Hindlimb muscle (tissue), 1 donor: Measurements from ENCODE around the gene EDC3. TPM values are rescaled to one million over a fixed set of nuclear protein-coding genes. Genes with fewer than 3 reads are reported as not detected.
A peak's percentile ranks its signal among the peaks of the same experiment; 100 is the strongest.
"Not testable (repeated sequence)": the region's sequence is repeated elsewhere in the genome, so short reads cannot be mapped to it uniquely, and the experiment has no call there.

Experiments used
- DNase-seq: peaks from one replicate; pipeline ENCODE4 v3.0.0-alpha.2; 2013
- polyA plus RNA-seq: library from polyadenylated mRNA; unstranded; fragments of 120-200 nt; gene quantifications from one replicate; pipeline ENCODE4 v1.2.1, GENCODE V29; 2013; ENCODE audit not compliant: insufficient read length

Gene EDC3
- 29.3 TPM for polyA plus RNA-seq

- DNase-seq: peak; percentile 91
These were observed at the start of gene EDC3 for GRCh38 chr15:74695597-74696397. EDC3 (minus strand) TSS chr15:74696024; CDS start chr15:74675124, 20,900 bp downstream.

DNA sequence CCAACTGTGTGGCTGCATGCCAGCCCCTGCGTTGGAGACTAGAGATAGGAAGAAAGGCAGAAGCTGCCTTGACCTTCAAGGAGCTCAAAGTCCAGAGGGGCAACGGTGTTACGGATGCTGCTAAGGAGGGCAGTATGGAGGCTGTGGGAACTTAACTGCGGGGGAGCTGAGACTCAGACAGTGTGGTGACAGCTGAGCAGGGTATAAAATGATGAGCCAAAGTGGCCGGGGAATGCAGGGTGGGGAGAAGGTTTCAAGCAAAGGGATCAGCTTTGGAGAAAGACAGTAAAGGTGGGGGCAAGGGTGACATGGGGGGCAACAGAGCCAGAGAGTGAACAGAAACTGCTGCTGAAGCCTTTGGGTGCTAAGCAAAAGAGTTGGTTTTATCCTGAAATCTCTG lies 46.6 kb upstream of the EDC3 start:
- DNase-seq: no peak

DNA sequence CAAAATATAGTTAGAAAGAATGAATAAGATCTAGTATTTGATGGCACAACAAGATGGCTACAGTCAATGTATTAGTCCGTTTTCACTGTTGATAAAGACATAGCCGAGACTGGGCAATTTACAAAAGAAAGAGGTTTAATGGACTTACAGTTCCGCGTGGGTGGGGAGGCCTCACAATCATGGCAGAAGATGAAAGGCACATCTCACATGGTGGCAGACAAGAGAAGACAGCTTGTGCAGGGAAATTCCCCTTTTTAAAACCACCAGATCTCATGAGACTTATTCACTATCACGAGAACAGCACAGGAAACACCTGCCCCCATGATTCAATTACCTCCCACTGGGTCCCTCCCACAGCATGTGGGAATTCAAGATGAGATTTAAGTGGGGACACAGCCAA lies 42.4 kb upstream of the EDC3 start:
- DNase-seq: not testable (repeated sequence)

GRCh38 chr15:74735305-74735704 lies 39.5 kb upstream of the EDC3 start:
- no peak for DNase-seq

GRCh38 chr15:74733269-74733668 lies 37.4 kb upstream of the EDC3 start:
- DNase-seq: no peak

DNA sequence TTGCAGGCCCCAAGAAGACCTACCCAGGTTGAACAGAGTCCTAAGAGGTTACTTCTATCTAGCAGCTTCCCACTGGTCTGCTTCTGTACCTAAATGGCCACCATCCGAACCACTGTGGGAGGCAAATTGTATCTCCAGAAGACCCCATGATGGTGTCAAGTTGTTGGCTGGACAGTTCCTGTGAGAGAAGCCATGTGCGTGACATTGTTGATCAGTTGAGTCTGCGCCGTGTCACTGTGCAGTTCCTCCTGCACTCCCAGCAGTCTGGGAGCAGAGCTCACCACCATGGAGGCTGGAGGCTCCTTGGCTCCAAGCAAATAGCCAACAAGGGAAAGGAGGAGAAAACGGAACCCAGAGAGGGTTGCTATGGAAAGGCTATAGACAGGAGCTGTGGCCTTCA lies 37.0 kb upstream of the EDC3 start:
- DNase-seq: no peak

- no peak for DNase-seq
These were observed 34.9 kb upstream of the EDC3 start for GRCh38 chr15:74730619-74731316.

DNA sequence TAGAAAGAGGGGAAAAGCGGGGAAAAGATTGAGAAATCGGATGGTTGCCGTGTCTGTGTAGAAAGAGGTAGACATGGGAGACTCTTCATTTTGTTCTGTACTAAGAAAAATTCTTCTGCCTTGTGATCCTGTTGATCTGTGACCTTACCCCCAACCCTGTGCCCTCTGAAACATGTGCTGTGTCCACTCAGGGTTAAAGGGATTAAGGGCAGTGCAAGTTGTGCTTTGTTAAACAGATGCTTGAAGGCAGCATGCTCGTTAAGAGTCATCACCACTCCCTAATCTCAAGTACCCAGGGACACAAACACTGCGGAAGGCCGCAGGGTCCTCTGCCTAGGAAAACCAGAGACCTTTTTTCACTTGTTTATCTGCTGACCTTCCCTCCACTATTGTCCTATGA lies 33.5 kb upstream of the EDC3 start:
- not testable (repeated sequence) for DNase-seq

DNA sequence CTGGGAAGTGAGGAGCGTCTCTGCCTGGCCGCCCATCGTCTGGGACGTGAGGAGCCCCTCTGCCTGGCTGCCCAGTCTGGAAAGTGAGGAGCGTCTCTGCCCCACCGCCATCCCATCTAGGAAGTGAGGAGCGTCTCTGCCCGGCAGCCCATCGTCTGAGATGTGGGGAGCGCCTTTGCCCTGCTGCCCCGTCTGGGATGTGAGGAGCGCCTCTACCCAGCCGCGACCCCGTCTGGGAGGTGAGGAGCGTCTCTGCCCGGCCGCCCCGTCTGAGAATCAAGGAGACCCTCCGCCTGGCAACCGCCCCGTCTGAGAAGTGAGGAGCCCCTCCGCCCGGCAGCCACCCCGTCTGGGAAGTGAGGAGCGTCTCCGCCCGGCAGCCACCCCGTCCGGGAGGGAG lies 32.9 kb upstream of the EDC3 start:
- DNase-seq: not testable (repeated sequence)

DNA sequence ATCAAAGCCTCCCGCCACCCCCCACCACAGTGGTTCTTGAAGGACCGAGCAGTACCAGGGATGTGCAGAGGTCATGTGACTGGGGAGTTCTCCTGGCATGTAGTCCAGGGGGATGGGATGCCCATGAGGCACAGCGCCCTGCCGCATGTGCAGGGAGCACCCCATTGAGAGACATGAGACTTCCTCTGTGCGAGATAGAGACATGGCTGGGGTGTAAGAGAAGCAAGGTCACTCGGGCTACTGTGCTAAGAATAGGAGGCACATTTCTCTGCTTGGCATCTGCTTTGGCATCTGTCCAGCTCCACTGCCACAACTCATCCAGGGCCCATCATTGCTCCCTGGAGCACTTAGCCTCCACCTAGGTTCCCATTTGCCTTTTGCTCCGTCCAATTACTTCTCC lies 31.9 kb upstream of the EDC3 start:
- no peak for DNase-seq

DNA sequence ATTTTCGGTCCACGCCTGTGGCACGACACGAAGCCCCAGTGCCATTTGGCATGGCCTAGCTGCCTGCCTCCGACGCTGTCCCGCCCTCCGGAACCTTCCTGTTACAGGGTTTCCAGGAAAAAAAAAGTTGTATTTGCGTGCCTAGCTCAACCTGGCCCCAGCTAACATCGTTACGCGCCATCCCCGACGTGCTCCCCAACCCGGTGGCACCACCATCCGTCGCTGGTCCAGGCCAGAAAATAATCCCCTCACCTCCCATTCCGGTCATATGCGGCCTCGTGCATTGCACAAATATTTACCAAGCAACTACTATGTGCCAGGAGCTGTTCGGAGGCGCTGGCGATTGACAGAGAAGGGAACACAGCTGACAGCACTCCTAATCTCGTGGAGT lies 30.9 kb upstream of the EDC3 start:
- no peak for DNase-seq

DNA sequence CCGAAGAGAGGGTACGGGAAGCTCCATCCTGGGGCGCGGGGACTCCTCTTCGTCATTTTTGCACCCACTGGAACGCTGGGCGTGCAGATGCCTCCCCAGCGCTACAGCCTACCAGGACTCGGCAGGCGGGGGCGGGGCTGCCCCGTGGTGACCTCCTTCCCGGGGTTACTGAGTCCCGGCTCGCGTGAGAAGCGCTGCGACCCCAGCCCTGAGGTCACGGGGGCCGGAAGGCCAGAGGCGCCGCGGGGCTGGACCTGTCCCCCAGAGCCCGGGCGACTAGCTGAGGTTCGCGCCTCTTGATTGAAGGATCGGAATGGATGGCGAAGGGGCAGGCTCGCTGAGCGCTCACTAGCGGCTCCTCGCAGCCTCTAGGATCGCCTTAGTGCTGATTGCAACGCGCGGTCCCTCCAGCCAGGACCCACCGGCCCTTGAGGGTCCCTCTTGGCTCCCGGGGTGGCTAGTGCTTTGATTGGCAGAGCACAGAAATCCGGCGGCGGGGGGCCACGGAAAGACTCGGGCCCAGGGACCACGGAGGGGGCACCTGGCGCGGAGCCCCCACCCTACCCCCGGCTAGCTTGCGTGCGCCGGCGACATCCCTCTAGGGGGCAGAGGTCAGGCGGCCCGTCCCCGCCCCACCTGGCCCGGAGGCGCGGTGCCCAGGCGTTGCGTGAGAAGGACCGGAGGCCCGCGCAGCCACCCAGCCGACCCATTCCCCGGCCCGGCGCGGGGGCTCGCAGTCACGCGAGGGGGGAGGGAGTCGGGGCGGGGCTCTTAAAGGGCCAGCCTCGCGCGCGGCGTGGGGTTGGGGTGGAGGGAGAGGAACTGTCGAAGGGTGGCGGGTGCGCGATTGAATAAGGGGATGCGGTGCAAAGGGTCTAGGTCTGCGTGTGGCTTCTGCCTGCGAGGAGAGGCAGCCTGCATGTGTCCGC lies 30.3 kb upstream of the EDC3 start:
- no peak for DNase-seq

DNA sequence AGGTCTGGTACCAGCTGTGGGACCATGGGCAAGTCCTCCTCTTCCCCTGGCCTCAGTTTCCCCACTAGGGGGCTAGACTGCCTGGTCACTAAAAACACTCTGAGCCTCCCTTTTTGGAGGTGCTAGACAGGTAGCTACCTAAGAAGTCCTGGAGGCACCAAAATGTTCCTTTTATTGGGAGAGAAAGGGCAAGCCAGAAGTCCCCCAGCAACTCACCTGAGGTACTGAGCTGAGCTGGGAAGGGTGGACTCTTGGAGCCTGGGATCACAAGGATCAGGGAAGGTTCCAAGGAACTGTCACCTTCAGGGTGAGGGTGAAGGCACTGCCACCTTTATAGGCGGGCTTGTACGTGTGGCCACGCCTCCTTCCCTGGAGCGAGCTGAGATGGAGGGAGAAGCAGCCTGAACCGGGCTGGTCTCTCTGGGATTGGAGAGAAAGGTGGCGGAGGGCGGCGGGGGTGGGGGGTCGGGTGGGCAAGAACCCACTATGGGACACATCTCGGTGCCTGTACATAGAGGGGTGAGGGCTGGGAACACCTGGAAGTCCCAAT lies 29.5 kb upstream of the EDC3 start, which contains the start of gene CYP1A1:
Gene CYP1A1, minus strand, starts transcription at position 304 of the 550 bp plus-strand sequence. CDS start 2,431 bp downstream, outside the sequence.
- no peak for DNase-seq

GRCh38 chr15:74724570-74725224 lies 28.9 kb upstream of the EDC3 start:
- DNase-seq: no peak

DNA sequence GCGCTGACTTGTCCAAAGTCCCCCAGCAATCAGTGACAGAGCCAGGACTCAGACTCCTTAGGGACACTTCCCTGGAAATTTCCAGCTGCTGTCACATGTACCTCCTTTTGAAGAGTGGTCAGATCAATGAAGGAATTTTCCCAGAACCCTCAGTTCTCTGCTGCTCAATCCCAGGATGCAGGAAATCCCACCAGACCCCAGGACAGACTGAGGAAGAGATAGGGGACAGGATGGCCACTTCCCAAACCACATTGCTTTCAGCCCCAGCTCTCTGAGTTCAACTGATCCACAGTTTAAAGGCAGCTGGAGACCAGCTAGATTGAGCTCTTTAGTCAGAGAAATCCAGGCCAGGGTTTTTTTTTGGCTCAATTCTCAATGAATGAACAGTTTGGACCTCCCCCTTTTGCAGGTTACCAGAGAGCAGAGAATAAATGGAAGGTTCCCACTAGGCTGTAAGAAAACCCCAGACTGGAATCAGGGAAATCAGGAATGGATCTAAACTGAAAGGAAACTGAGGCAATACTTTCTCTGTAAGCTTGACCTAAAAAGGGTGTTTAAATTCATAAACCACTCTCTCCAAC lies 28.0 kb upstream of the EDC3 start:
- DNase-seq: peak; percentile 37

- DNase-seq: no peak
These were observed 27.4 kb upstream of the EDC3 start for GRCh38 chr15:74723187-74723586.

DNA sequence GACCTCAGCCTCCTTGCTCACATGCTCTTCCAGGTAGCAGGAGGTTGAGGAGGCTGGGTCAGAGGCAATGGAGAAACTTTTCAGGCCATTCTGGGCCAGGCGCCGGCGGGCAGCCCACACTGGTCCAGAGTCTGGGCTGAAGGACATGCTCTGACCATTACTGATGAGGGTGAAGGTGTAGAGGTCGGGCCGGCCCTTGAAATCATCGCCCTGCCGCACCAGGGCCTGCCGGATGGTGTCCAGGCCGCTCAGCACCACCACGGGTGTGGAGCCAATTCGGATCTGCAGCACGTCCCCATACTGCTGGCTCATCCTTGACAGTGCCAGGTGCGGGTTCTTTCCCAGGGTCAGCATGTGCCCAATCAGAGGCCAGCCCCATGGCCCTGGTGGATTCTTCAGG lies 26.8 kb upstream of the EDC3 start:
- DNase-seq: no peak

GRCh38 chr15:74716651-74717050 lies 20.8 kb upstream of the EDC3 start:
- DNase-seq: no peak

DNA sequence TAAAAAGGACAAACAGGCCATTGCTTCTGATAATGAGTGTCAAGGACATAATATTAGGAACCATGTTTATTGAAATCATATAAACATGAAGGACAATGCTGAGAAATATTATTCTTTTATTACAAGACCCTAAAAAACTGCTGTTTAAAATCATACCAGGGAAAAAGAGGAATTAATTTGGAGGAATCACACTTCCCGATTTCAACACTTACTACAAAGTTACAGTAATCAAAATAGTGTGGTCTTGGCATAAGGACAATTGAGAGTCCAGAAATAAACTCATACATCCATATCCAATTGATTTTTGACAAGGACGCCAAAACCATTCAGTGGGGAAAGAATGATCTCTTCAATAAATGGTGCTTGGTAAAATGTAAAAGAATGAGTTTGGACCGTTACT lies 16.5 kb upstream of the EDC3 start:
- DNase-seq: no peak

GRCh38 chr15:74710319-74711094 lies 14.7 kb upstream of the EDC3 start:
- DNase-seq: no peak

- no peak for DNase-seq
These were observed 14.1 kb upstream of the EDC3 start for GRCh38 chr15:74709892-74710291.
